GM21390 (cell line): Measurements from ENCODE around the gene ATG5.
"Not testable (repeated sequence)": the region's sequence is repeated elsewhere in the genome, so short reads cannot be mapped to it uniquely, and the experiment has no call there.

Source experiments
- ATAC-seq: cut with Tn5 transposase; IDR thresholded peaks from one replicate; pipeline ENCODE4 v1.9.1; 2021; ENCODE audit not compliant: unreplicated experiment

The ATG5 gene

GRCh38 chr6:106160189-106160588, 165.4 kb downstream of the ATG5 start:
- ATAC-seq: no peak

GRCh38 chr6:106159531-106159940, 166.0 kb downstream of the ATG5 start:
- ATAC-seq: no peak

- ATAC-seq: no peak
These were observed 166.7 kb downstream of the ATG5 start for GRCh38 chr6:106158816-106159215.

- no peak for ATAC-seq
These were observed 168.7 kb downstream of the ATG5 start for GRCh38 chr6:106156863-106157262.

- ATAC-seq: no peak
These were observed 169.1 kb downstream of the ATG5 start for GRCh38 chr6:106156413-106156812.

GRCh38 chr6:106155219-106155830, 170.2 kb downstream of the ATG5 start:
- ATAC-seq: no peak

- no peak for ATAC-seq
These were observed 171.2 kb downstream of the ATG5 start for GRCh38 chr6:106154326-106154725.

GRCh38 chr6:106152952-106153351, 172.6 kb downstream of the ATG5 start:
- ATAC-seq: no peak

GRCh38 chr6:106152476-106152875, 173.1 kb downstream of the ATG5 start:
- ATAC-seq: not testable (repeated sequence)

- no peak for ATAC-seq
These were observed 176.0 kb downstream of the ATG5 start for GRCh38 chr6:106149472-106150069.

GRCh38 chr6:106147476-106147875, 178.1 kb downstream of the ATG5 start:
- ATAC-seq: no peak

GRCh38 chr6:106146852-106147351, 178.7 kb downstream of the ATG5 start:
- no peak for ATAC-seq

GRCh38 chr6:106145741-106146227, 179.8 kb downstream of the ATG5 start:
- peak; percentile 34 for ATAC-seq

- no peak for ATAC-seq
These were observed 180.4 kb downstream of the ATG5 start for GRCh38 chr6:106145144-106145543.

- ATAC-seq: no peak
These were observed 181.9 kb downstream of the ATG5 start for GRCh38 chr6:106143665-106144064.

GRCh38 chr6:106142876-106143431, 182.6 kb downstream of the ATG5 start:
- no peak for ATAC-seq

GRCh38 chr6:106141441-106142237, 183.9 kb downstream of the ATG5 start:
- peak; percentile 78 for ATAC-seq

GRCh38 chr6:106138151-106138550, 187.4 kb downstream of the ATG5 start:
- no peak for ATAC-seq

- no peak for ATAC-seq
These were observed 188.7 kb downstream of the ATG5 start for GRCh38 chr6:106136845-106137244.

GRCh38 chr6:106135911-106136571, 189.5 kb downstream of the ATG5 start:
- ATAC-seq: no peak
